Measurements from ENCODE around the gene NYNRIN. TPM values are rescaled to one million over a fixed set of nuclear protein-coding genes. Genes with fewer than 3 reads are reported as not detected.
A peak's percentile ranks its signal among the peaks of the same experiment; 100 is the strongest.

The NYNRIN gene
- total and polyA plus RNA-seq, 8 donors: 2.1 to 9.0 (median 4.3) TPM

DNA sequence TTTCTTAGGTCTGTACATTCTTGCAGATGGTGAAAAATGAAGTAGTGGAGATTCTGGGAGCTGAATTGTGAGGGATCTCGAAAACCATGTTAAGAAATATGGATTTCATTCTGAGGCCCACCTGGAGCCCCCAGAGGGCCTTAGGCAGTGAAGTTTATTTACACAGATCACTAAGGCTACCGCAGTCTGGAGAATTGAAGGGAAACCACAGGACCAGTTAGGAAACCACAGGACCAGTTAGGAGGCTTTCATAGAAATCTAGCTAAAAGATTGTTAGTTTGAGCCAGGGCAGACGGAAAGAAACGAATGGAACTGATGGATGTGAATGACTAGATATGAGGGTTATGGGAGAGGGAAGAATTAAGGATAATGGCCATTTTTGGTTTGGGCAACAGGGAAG, 23.5 kb downstream of the NYNRIN start:
- FAIRE-seq: no peak
- Histone ChIP-seq H3K9me3 (no peaks in the 10 kb centered on the region), H3K27me3 (no peaks in the 10 kb centered on the region), H3K27ac (no peak overlapping the region), H3K4me1 (peaks cover 21 to 37% (median 34%) of the 10 kb centered on the region in 3 donors), H3K4me3 (no peak overlapping the region), H3K36me3 (no peaks in the 10 kb centered on the region)
- ATAC-seq: no peak
- WGBS, 2 donors: 87 to 89% methylated on average over 4 of the region's 4 CpGs
- no peak for DNase-seq
- intact Hi-C loops (cut with DNase I): no loop called here
- TF ChIP-seq, protein P1, sequence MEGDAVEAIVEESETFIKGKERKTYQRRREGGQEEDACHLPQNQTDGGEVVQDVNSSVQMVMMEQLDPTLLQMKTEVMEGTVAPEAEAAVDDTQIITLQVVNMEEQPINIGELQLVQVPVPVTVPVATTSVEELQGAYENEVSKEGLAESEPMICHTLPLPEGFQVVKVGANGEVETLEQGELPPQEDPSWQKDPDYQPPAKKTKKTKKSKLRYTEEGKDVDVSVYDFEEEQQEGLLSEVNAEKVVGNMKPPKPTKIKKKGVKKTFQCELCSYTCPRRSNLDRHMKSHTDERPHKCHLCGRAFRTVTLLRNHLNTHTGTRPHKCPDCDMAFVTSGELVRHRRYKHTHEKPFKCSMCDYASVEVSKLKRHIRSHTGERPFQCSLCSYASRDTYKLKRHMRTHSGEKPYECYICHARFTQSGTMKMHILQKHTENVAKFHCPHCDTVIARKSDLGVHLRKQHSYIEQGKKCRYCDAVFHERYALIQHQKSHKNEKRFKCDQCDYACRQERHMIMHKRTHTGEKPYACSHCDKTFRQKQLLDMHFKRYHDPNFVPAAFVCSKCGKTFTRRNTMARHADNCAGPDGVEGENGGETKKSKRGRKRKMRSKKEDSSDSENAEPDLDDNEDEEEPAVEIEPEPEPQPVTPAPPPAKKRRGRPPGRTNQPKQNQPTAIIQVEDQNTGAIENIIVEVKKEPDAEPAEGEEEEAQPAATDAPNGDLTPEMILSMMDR (IDR thresholded peaks at IDR 0.05): no peak

DNA sequence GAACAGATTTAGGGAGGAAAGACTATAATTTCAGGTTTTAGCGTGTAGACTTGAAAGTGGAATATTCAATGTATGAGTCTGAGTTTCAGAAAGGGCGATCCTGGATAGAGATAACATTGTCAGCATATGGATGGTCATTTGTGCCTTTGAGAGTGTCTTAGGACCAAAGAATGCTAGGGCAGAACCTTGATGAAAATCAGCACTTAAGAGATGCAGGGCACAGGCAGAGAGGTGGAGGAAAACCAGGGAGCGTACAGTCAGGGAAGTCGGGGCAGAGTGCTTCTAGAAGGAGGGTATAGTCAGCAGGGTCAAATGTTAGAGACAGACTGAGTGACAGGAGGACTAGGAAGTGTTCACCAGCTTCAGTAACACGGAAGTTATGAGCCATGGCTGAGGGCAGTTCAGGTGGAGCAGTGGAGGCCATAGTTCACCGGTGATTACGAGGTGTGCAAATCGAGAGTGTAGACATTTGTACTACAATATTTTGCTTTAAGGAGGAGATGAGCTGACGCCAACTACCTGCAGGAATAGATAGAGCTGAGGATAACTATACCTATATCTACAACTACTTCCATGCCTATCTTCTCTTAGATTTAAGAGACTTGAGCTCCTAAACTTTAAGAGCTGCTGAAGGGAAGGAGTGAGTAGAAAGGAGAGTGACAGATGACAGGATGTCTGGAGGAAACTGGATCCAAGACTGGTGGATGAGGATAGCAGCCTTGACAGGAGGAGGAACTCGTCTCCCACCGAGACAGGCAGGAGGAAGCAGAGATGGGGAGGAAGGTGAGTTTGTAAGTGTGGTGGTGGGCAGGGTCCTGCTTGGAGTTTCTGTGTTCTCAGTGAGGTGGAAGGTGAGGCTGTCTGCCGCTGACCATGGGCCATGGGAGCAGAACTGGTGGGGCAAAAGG, 24.1 kb downstream of the NYNRIN start:
- no peak for FAIRE-seq
- intact Hi-C loops (cut with DNase I): no loop called here
- ATAC-seq: no peak

DNA sequence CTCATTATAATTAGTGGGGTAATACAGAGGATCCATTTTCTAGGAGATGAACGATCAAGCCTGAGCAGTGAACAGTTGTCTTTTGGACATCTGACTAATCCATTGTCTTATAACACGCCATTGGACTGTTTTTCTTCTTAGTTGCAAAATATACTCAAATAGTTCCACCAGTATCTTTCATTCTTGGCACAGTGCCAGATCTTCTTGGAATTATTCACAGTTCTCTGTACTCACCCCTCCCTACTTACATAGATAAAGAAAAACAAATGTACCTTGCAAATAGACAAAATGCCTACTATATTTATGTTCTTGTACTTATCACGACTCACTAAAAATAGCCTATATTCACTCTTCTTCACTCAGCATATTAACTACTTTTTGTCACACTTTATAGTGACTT, 26.9 kb downstream of the NYNRIN start:
- DNase-seq: no peak
- intact Hi-C loops (cut with DNase I): no loop called here
- WGBS, 2 donors: 13 to 15% methylated on average over 3 of the region's 3 CpGs

More for the DNA sequence above, 24.1 kb downstream of the NYNRIN start:
- WGBS, 2 donors: 85 to 86% methylated on average over 12 of the region's 12 CpGs
- Histone ChIP-seq H3K36me3 (no peaks in the 10 kb centered on the region), H3K4me1 (peaks cover 21 to 35% (median 35%) of the 10 kb centered on the region in 3 donors), H3K27me3 (no peaks in the 10 kb centered on the region), H3K27ac (no peak overlapping the region), H3K4me3 (no peak overlapping the region), H3K9me3 (no peaks in the 10 kb centered on the region)
- DNase-seq: no peak
- TF ChIP-seq, protein P1 (IDR thresholded peaks at IDR 0.05): no peak

DNA sequence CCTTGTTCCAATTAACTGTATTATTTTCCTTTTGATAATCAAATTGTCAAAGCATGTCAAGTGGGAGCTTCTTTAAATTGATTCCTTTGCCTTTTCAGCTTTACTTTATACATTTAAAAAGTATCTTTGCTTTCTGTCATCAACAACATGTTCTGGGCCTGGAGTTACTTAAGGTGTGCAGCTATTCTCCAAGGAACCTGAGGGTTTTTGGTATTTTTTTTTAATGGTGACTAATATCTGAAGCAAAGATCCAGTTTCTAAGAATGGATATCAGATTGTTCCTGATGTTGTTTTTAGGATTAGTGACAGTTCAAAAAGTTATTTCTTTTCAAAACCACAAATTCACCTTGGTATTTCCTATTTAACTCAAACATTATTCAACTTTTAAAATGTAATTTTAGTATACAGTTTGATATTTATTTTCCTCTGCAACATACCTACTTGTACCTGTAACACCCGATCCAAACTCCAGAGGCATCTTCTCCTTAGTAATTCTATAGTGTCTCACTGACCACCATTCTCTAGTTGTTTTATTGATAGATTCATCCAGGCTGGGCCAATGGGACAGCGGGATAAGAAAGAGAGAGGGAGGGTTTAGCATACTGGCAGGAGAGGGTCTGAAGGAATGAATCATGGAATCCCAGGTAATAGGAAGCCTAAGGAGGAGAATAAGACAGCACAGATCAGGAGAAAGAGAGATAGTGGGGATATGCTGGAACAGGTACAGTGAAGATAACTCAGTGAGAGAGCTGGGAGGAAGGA, 27.5 kb downstream of the NYNRIN start:
- H3K4me3 ChIP-seq: no peak overlapping the region
- H3K27me3 ChIP-seq: no peaks in the 10 kb centered on the region
- no peaks in the 10 kb centered on the region for H3K9me3 ChIP-seq
- WGBS, 2 donors: 40 to 49% methylated on average over 2 of the region's 2 CpGs
- peaks cover 11 to 40% (median 38%) of the 10 kb centered on the region in 3 donors for H3K4me1 ChIP-seq
- H3K27ac ChIP-seq: peak overlapping the region in 3 of 4 donors; percentile 59 to 71 (median 61)
- TF ChIP-seq, protein P1 (IDR thresholded peaks at IDR 0.05): no peak
- FAIRE-seq (no peak), DNase-seq (no peak), ATAC-seq (no peak)
- intact Hi-C loops (cut with DNase I): no loop called here
- H3K36me3 ChIP-seq: no peaks in the 10 kb centered on the region

More for the DNA sequence above, 26.9 kb downstream of the NYNRIN start:
- H3K4me3 ChIP-seq: no peak overlapping the region
- no peaks in the 10 kb centered on the region for H3K27me3 ChIP-seq
- no peaks in the 10 kb centered on the region for H3K9me3 ChIP-seq
- FAIRE-seq (no peak), ATAC-seq (peak in 1 of 4 donors; percentile 2)
- peaks cover 11 to 37% (median 32%) of the 10 kb centered on the region in 3 donors for H3K4me1 ChIP-seq
- peak overlapping the region in 2 of 4 donors; percentile 51 to 53 for H3K27ac ChIP-seq
- H3K36me3 ChIP-seq: no peaks in the 10 kb centered on the region
- TF ChIP-seq, protein P1 (IDR thresholded peaks at IDR 0.05): no peak

All from pancreas (tissue), 10 donors.